ENCODE measurements around the gene TOP3A. TPM values are rescaled to one million over a fixed set of nuclear protein-coding genes. Genes with fewer than 3 reads are reported as not detected.

The TOP3A gene
- total RNA-seq, 2 experiments from 2014 or later: 61.5 to 61.7 TPM

- peaks cover 16% of the 10 kb centered on the region for H3K4me1 Mint-ChIP-seq
- no peaks in the 10 kb centered on the region for H3K27me3 Mint-ChIP-seq
- H3K36me3 Mint-ChIP-seq: peaks cover 11% of the 10 kb centered on the region
- ATAC-seq (ENCODE audit: low read depth): peak; percentile 77
- peak overlapping the region; percentile 75 for H3K4me3 Mint-ChIP-seq
- H3K9me3 Mint-ChIP-seq: no peaks in the 10 kb centered on the region
- DNase-seq: no peak
- H3K27ac Mint-ChIP-seq: peak overlapping the region; percentile 90
- POLR2A ChIA-PET: interaction anchor here (0.6 to 1.1 kb wide), 4 partner anchors 14 to 148 kb away, joined by 3 to 5 read pairs (median 4); partner anchors contain the start of genes ALKBH5, SMCR8 and TOP3A
These were observed 17.1 kb upstream of the TOP3A start for GRCh38 chr17:18331879-18332278.

DNA sequence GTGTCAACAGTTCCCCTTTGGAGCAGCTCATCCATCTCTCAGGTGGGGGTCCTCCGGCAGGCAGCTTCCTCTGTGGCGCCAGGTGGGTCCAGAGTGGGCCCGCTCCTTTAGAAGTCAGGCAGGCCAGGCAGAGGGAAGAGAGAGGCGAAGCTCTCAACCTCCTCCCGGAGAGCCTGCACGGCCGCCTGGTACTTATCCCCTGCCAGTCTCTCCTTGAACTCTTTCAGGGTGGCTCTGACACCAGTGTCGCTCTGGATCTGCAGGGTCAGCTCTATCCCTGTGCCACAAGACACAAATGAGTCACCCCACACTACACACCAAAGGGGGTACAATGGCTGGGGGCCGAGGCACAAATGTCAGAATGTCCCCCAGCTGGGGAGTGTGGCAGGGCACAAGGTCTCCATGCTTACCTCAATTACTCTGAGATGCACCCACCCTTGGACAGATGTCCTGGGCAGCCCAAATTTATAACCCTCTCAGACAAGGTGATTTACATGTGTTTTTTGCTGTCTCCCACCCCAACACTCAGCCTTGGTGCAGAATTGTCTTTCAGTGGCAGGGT lies 13.9 kb upstream of the TOP3A start:
- H3K27me3 Mint-ChIP-seq: no peaks in the 10 kb centered on the region
- H3K27ac Mint-ChIP-seq: no peak overlapping the region
- H3K9me3 Mint-ChIP-seq: no peaks in the 10 kb centered on the region
- no peak overlapping the region for H3K4me3 Mint-ChIP-seq
- POLR2A ChIA-PET: interaction anchor here (1.2 to 1.3 kb wide), 2 partner anchors 13 to 34 kb away, joined by 3 to 4 read pairs; partner anchors contain the start of gene SMCR8
- ATAC-seq (ENCODE audit: low read depth) (no peak), DNase-seq (no peak)
- H3K4me1 Mint-ChIP-seq: peaks cover 20% of the 10 kb centered on the region
- peaks cover 14% of the 10 kb centered on the region for H3K36me3 Mint-ChIP-seq

GRCh38 chr17:18327556-18327955 lies 12.8 kb upstream of the TOP3A start:
- POLR2A ChIA-PET: interaction anchor here (1.2 kb wide), 1 partner anchor 12 kb away, joined by 4 read pairs; the partner anchor contains the start of gene SMCR8
- Mint-ChIP-seq H3K9me3 (no peaks in the 10 kb centered on the region), H3K4me1 (peaks cover 14% of the 10 kb centered on the region), H3K27me3 (no peaks in the 10 kb centered on the region), H3K36me3 (peaks cover 14% of the 10 kb centered on the region), H3K27ac (no peak overlapping the region), H3K4me3 (no peak overlapping the region)
- no peak for ATAC-seq (ENCODE audit: low read depth)
- DNase-seq: no peak

DNA sequence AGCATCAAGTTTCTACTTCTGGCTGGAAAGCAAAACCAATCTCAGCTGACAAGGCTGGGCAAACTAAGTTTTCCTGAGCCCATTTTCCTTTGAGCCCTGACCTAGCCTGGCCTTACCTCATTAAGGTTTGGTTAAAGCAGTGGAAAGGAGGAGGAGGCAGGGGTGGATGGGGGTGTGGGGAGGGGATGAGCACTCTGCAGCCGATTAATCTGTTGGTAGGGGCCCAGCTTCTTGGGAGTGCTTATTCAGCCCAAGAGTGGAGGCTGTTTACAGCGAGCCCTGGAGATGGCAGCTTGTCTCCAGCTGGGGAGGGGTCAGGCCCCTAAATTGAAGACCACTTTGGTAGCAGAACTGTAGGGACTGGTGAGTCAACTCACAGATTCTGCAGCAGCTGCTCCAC lies 12.3 kb upstream of the TOP3A start:
- ATAC-seq (ENCODE audit: low read depth) (no peak), DNase-seq (no peak)
- peaks cover 10% of the 10 kb centered on the region for H3K4me1 Mint-ChIP-seq
- peak overlapping the region; percentile 2 for H3K27ac Mint-ChIP-seq
- no peaks in the 10 kb centered on the region for H3K9me3 Mint-ChIP-seq
- peaks cover 13% of the 10 kb centered on the region for H3K36me3 Mint-ChIP-seq
- POLR2A ChIA-PET: no interaction called here
- no peaks in the 10 kb centered on the region for H3K27me3 Mint-ChIP-seq
- H3K4me3 Mint-ChIP-seq: no peak overlapping the region

DNA sequence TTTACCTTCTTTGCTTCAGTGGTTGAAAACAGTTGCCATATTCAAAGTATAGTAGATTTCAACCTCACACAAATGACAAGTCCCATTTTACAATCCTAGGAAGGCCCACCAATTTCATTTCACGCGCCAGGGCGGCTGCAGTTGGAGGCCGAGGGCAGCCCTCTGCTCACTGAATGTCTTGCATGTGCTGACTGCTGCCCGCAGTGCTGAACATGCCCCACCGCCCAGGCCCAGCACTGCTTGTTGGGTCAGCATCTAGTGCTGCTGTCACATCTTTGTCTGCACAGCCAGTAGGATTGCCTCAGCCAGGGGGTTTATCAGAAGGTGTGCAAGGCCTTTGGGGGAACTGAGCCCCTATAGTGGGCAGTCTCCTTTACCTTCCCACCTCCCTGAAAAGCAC lies 11.8 kb upstream of the TOP3A start:
- H3K4me3 Mint-ChIP-seq: no peak overlapping the region
- POLR2A ChIA-PET: no interaction called here
- H3K27ac Mint-ChIP-seq: peak overlapping the region; percentile 2
- no peaks in the 10 kb centered on the region for H3K9me3 Mint-ChIP-seq
- peaks cover 13% of the 10 kb centered on the region for H3K36me3 Mint-ChIP-seq
- H3K4me1 Mint-ChIP-seq: peaks cover 5% of the 10 kb centered on the region
- H3K27me3 Mint-ChIP-seq: no peaks in the 10 kb centered on the region
- no peak for DNase-seq
- no peak for ATAC-seq (ENCODE audit: low read depth)

GRCh38 chr17:18326039-18326438 lies 11.2 kb upstream of the TOP3A start:
- no peak overlapping the region for H3K4me3 Mint-ChIP-seq
- H3K36me3 Mint-ChIP-seq: peaks cover 13% of the 10 kb centered on the region
- H3K27ac Mint-ChIP-seq: no peak overlapping the region
- ATAC-seq (ENCODE audit: low read depth) (no peak), DNase-seq (no peak)
- H3K27me3 Mint-ChIP-seq: no peaks in the 10 kb centered on the region
- POLR2A ChIA-PET: no interaction called here
- no peaks in the 10 kb centered on the region for H3K9me3 Mint-ChIP-seq
- peaks cover 6% of the 10 kb centered on the region for H3K4me1 Mint-ChIP-seq

- POLR2A ChIA-PET: no interaction called here
- no peak overlapping the region for H3K27ac Mint-ChIP-seq
- H3K9me3 Mint-ChIP-seq: no peaks in the 10 kb centered on the region
- no peak overlapping the region for H3K4me3 Mint-ChIP-seq
- peaks cover 15% of the 10 kb centered on the region for H3K36me3 Mint-ChIP-seq
- ATAC-seq (ENCODE audit: low read depth) (no peak), DNase-seq (no peak)
- H3K27me3 Mint-ChIP-seq: no peaks in the 10 kb centered on the region
- peaks cover 19% of the 10 kb centered on the region for H3K4me1 Mint-ChIP-seq
These were observed 9.6 kb upstream of the TOP3A start for GRCh38 chr17:18324140-18325050.

DNA sequence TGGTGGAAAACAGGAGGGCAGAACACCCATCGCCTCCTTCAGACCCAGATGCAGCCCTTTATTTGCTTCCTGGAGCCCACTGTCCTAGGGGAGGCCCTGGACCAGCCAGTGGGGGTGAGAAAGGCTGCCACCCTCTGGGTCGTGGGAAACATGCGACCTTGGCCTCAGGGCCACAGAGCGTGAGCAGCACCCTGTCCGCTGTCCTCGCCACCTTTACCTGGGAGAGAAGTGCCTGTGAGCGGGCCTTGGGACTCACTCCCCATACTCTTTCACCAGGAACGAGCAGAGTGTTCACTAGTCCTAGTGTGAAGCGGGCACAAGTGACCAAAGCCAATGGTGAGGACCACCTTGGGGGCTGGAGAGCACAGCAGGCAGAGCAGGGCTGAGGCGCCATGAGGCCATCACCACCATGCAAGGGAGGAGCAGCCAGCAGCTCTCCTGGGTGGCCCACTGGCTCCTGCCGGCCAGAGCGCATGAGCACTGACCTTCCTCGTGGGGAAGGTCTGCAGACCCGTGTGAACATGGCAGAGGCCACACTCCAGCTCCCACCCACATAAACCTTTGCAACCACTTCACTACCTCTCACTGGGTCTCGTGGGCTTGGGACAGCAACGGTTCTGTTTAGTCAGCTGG lies 8.8 kb upstream of the TOP3A start:
- DNase-seq (no peak), ATAC-seq (ENCODE audit: low read depth) (no peak)
- H3K27me3 Mint-ChIP-seq: no peaks in the 10 kb centered on the region
- no peak overlapping the region for H3K27ac Mint-ChIP-seq
- H3K9me3 Mint-ChIP-seq: no peaks in the 10 kb centered on the region
- H3K4me3 Mint-ChIP-seq: no peak overlapping the region
- H3K4me1 Mint-ChIP-seq: peaks cover 26% of the 10 kb centered on the region
- POLR2A ChIA-PET: no interaction called here
- peaks cover 15% of the 10 kb centered on the region for H3K36me3 Mint-ChIP-seq

- Mint-ChIP-seq H3K27me3 (no peaks in the 10 kb centered on the region), H3K36me3 (peaks cover 15% of the 10 kb centered on the region), H3K4me3 (no peak overlapping the region), H3K27ac (no peak overlapping the region), H3K4me1 (peaks cover 28% of the 10 kb centered on the region), H3K9me3 (no peaks in the 10 kb centered on the region)
- DNase-seq (no peak), ATAC-seq (ENCODE audit: low read depth) (no peak)
- POLR2A ChIA-PET: no interaction called here
These were observed 8.2 kb upstream of the TOP3A start for GRCh38 chr17:18323007-18323406.

GRCh38 chr17:18322522-18322921 lies 7.7 kb upstream of the TOP3A start:
- no peak for DNase-seq
- H3K36me3 Mint-ChIP-seq: peaks cover 16% of the 10 kb centered on the region
- H3K9me3 Mint-ChIP-seq: no peaks in the 10 kb centered on the region
- H3K27me3 Mint-ChIP-seq: no peaks in the 10 kb centered on the region
- POLR2A ChIA-PET: no interaction called here
- no peak overlapping the region for H3K4me3 Mint-ChIP-seq
- no peak for ATAC-seq (ENCODE audit: low read depth)
- peaks cover 31% of the 10 kb centered on the region for H3K4me1 Mint-ChIP-seq
- H3K27ac Mint-ChIP-seq: no peak overlapping the region

DNA sequence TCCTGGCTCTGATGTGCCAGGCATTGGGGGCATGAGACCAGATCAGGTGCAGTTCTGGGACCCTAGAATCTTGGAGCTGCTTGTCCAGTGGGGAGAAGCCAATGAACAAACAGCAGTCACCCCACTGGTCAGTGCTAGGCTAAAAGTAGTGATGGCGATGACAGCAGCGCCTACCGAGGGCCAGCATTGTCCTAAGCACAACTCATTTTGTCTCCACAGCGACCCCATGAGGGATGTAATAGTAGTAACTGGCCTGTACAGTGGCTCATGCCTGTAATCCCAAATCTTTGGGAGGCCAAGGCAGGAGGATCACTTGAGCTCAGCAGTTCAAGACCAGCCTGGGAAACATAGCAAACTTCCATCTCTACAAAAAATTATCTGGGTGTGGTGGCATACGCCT lies 6.5 kb upstream of the TOP3A start:
- DNase-seq (no peak), ATAC-seq (ENCODE audit: low read depth) (no peak)
- H3K4me3 Mint-ChIP-seq: no peak overlapping the region
- no peaks in the 10 kb centered on the region for H3K27me3 Mint-ChIP-seq
- POLR2A ChIA-PET: no interaction called here
- H3K9me3 Mint-ChIP-seq: no peaks in the 10 kb centered on the region
- H3K36me3 Mint-ChIP-seq: peaks cover 20% of the 10 kb centered on the region
- no peak overlapping the region for H3K27ac Mint-ChIP-seq
- peaks cover 43% of the 10 kb centered on the region for H3K4me1 Mint-ChIP-seq

DNA sequence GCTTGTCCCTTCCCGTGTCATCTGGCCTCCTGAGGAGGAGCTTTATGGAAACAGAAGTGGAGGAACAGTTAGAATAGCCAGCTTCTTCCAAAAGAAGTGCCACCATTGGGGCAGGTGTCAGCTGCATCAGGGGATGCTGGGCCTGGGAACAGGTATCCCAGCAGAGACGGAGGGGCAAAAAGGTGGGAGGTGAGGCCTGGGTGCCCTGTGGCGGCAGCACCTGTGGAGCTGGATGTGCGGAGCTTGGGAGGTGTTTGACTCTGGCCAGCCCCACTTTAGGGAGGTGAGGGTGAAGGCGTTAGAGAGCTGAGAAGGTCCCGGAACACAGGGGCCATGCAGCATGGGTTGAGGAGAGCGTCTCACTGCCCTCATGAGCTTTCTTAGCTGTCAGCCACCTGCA lies 5.5 kb upstream of the TOP3A start:
- Mint-ChIP-seq H3K36me3 (peaks cover 20% of the 10 kb centered on the region), H3K4me3 (no peak overlapping the region), H3K27ac (no peak overlapping the region), H3K4me1 (peaks cover 49% of the 10 kb centered on the region), H3K27me3 (no peaks in the 10 kb centered on the region), H3K9me3 (no peaks in the 10 kb centered on the region)
- ATAC-seq (ENCODE audit: low read depth) (no peak), DNase-seq (no peak)
- POLR2A ChIA-PET: no interaction called here

DNA sequence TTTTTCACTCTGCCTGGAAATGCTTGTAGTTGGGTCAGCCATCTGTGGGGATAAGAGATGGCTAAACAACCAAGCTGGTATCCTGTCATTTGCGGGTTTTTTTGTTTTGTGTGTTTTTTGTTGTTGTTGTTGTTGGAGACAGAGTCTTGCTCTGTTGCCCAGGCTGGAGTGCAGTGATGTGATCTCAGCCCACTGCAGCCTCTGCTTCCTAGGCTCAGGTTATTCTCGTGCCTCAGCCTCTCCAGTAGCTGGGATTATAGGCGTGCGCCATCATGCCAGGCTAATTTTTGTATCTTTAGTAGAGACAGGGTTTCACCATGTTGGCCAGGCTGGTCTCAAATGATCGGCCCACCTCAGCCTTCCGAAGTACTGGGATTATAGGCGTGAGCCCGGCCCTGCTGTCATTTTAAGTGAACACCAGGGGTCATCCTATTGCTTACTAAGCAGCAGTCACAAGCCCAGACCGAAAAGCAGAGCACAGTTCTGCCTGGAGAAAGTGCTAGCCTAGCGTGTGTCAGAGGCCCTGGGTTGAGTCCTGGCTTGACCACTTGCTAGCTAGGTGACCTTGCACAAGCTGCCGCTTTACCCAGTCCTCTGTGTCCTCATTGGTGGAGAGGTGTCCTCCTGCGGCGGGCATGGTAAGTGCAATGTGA lies 4.9 kb upstream of the TOP3A start:
- POLR2A ChIA-PET: no interaction called here

More for the DNA sequence above, 4.9 kb upstream of the TOP3A start:
- no peak for DNase-seq
- Mint-ChIP-seq H3K36me3 (peaks cover 15% of the 10 kb centered on the region), H3K27me3 (no peaks in the 10 kb centered on the region), H3K9me3 (no peaks in the 10 kb centered on the region), H3K4me3 (peak overlapping the region; percentile 15), H3K27ac (no peak overlapping the region), H3K4me1 (peaks cover 46% of the 10 kb centered on the region)
- ATAC-seq (ENCODE audit: low read depth): no peak

Measured in activated naive CD8-positive, alpha-beta T cell treated with anti-CD3 and anti-CD28 coated beads, Interleukin-2, amount 10 ng/mL, durations not matched to agents 7 days and 5 days (primary cell).